GM18520 (cell line): Measurements from ENCODE around the gene SPATA24.
"Not testable (repeated sequence)": the region's sequence is repeated elsewhere in the genome, so short reads cannot be mapped to it uniquely, and the experiment has no call there.

Source experiments
- ATAC-seq: cut with Tn5 transposase; IDR thresholded peaks from one replicate; pipeline ENCODE4 v1.9.1; 2021; ENCODE audit not compliant: unreplicated experiment

The SPATA24 gene

DNA sequence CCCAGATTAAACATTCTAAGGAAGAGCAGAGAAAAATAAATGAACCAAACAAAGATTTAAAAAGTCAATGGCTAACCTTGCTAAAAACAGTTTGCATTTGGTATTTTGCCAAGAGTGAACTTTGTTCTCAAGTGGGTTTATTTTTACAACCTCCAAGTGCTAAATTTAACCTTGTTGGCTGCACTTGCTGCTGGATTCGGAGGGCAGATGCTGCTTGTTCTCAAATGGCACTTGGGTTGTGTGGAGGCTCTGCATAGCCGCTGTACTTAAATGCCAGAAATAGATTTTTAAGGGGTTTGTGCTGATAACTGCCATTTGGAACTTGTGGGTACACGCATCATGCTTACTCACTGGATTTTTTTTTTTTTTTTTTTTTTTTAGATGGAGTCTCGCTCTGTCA is 13.3 kb upstream of the SPATA24 start:
- no peak for ATAC-seq

DNA sequence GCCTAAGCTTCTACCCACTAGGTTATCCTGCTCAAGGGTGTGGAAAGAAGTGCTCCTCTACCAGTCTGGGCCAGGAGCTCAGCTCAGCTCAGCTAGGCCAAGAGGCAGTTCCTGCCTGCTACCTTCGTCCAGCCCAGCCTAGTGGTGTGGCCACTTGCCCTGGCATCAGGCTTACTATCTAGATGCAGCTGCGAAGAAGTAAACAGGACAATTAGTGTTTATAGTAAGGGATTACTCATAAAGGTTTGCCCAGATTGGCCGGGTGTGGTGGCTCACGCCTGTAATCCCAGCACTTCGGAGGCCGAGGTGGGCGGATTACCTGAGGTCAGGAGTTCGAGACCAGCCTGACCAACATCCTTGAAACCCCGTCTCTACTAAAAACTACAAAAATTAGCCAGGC is 12.8 kb upstream of the SPATA24 start:
- no peak for ATAC-seq

DNA sequence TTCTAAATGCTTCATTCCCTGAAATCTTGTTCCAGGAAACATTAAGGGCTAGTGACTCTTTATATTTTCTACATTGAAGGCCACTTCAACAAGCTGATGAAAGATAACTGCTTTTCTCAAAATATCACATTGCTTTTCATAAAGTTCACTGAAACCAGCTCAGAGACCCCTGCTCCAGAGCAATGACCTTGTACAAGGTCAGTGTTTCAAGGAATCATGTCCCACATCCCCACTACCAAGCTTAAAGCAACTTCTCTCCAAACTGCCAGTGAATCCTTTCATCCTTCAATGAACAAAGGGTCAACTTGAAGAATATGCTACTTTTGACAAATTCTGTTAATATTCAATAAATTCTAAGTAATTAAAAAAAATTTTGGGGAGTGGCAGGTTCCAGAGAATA is 12.0 kb upstream of the SPATA24 start:
- ATAC-seq: no peak

GRCh38 chr5:139415221-139415861 is 11.5 kb upstream of the SPATA24 start:
- no peak for ATAC-seq

- no peak for ATAC-seq
Observed at GRCh38 chr5:139414581-139415130, 10.8 kb upstream of the SPATA24 start.

DNA sequence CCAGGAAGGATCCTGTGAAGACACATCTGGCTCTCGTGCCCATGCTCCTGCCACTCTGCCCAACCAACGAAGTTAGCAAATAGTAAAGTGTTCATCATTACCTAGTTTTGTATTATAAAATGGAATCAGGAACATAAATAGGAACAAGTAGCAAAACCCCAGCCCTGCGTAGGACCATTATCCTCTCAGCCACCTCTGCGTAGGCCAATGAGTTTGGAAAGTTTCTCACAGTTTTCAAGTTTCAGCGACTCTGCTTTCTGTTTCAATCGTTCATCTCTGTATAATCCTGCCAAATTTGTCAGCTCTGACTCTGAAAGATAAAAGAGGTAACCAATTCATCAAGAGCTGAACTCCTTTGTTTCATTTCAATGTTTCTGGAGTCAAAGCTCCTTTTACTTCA is 10.1 kb upstream of the SPATA24 start:
- ATAC-seq: no peak

DNA sequence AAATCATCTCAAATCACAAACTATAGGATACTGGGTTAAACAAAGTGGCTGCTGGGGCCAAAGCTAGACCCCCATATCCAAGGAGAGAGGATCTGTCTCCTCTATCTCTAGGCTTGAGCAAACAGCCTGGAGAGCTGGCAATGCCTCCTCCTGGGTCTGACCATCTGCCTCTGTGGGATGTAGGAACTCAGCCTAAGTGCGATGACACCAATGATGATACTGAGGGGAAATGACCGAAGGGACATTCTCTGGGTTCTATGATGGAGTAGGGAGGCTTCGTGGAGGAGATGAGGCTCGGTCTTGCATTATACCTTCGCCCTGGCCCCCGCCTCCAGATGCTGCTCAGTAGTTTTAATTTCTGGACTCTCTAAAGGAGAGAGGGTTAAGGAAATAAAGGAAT is 9.3 kb upstream of the SPATA24 start:
- no peak for ATAC-seq

DNA sequence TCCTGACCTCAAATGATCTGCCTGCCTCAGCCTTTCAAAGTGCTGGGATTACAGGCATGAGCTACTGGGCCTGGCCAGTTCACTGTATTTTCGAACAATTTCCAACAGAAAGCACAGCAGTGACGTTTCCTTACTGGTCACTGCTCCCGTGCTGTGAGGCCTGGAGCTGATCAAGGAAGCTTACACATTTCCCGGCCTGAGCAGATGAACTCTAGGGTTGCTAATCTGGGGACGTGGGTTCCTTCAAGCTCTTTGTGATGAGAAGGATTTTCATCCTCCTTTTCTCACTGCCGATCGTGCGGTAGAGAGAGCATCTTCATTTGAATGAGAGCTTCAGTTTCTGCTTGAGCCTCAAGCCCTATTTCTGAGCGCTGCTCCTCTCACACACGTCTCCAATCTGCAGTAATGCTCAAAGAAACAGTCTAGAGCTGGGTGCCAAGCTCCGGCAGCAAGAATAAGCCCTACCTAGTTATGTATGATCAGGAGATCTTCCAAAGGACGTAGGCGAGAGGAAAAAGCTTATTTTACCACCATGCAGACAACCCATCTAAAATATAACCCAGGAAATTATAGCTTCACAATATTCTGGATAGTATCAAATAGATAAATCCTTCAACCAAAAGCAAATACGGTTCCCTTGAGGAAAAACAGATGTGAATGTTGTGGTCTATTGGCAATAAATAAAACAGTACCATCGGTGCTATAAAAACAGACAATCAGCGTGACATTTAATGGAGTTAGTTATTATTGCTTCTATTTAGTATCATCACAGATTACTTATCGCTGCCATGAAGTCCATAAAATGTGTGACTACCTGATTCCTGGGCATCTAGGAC is 7.3 kb upstream of the SPATA24 start:
- ATAC-seq: no peak

DNA sequence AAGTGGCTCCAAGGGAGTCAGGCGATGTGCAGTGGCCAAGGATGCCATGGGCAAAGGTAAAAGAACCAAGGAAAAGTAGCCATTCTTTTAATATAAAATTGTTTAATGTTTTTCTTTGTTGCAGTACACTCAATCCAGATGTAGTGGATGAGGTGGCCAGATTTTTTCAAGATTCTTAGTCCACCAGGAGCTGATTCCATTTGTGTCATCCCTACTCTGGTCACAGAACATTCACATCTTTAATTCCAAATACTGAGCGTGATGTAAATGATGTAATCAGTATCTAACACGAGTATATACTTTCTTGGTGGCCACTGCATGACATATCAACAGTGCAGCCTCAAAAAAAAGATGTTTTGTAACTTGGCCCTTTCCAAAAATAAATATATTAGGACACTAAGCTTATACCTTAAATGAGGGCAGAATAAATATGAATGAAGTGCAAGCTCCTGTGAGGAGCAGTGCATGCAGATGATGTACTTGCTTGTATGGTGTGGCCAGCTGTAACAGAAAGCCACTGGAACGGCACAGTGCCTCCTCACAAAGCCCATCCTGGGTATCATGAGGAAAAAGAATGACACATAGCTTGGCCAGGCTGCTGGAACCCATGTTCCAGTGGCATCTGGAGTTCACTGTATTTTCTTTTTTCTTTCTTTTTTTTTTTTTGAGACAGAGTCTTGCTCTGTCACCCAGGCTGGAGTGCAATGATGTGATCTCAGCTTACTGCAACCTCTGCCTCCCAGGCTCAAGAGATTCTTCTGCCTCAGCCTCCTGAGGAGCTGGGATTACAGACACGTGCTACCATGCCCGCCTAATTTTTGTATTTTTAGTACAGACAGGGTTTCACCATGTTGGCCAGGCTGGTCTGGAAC is 6.5 kb upstream of the SPATA24 start:
- ATAC-seq: no peak

- not testable (repeated sequence) for ATAC-seq
Observed at GRCh38 chr5:139409116-139409515, 5.2 kb upstream of the SPATA24 start.

- no peak for ATAC-seq
Observed at GRCh38 chr5:139408191-139408590, 4.3 kb upstream of the SPATA24 start.

GRCh38 chr5:139407517-139407916 is 3.6 kb upstream of the SPATA24 start:
- no peak for ATAC-seq

DNA sequence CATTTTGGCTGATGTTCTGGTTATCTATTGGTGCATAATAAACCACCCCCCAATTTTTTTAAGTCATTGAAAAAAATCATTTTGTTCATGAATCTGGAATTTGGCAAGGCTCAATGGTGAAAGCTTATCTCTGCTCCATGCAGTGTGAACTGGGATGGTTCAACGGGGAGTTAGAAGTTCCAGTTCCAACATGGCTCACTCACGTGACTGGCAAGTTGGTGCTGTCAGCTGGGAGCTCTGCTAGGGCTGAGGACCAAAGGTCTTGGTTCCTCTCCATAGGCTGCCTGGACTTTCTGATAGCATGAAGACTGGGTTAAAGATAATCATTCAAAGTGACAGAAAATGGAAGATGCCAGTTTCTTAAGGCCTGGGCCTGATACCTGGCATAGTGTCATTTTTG is 3.1 kb upstream of the SPATA24 start:
- ATAC-seq: no peak

DNA sequence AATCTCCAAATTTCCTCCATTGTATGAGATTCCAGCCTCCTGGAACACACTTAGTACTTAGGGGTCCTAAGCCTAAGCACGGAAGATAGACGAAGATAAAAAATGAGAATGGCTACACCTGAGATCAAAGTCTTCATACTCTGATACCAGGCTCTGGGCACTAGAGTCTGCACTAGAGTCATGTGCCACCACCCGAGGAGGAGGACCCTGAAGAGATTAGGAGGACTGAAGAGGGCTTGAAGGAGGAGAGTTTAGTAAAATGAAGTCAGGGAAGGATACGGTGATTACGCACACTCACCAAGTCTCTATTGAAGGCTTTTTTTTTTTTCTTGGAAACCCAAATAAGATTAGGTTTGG is 573 bp upstream of the SPATA24 start:
- ATAC-seq: no peak

GRCh38 chr5:139403418-139403786 is 487 bp downstream of the SPATA24 start:
- no peak for ATAC-seq

GRCh38 chr5:139402561-139403158 is 1.2 kb downstream of the SPATA24 start:
- ATAC-seq: no peak

- no peak for ATAC-seq
Observed at GRCh38 chr5:139401546-139401945, 2.3 kb downstream of the SPATA24 start.

DNA sequence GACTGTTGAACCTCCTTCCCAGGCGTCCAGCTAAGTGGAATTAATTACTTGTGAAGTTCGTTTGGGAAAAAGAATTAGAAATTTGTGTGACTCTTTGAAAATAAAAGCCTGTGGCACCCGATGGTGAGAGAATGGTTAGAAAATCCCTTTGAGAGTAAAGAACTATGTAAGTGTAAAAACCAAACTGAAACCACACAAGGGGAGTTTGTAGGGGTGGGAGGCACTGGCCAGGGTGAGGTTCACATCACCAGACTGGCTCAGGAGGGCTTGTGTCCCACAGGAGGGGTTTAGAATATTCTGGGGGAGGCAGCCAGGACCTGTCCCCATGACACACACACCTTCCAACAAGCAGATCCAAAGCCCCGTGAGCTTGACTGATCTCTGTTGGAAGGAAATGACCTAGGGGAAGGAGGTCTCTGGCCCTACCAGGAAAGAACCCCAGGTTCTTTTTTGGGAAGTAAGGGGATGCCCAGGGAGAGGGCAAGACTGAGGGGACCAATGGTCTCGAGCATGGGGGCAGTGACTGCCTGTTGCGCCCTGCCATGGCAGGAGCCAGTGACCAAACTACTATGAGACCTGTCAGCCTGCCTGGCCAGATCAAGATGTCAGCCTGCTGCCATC is 4.3 kb downstream of the SPATA24 start:
- peak; percentile 30 for ATAC-seq

- no peak for ATAC-seq
Observed at GRCh38 chr5:139397921-139398320, 6.0 kb downstream of the SPATA24 start.

DNA sequence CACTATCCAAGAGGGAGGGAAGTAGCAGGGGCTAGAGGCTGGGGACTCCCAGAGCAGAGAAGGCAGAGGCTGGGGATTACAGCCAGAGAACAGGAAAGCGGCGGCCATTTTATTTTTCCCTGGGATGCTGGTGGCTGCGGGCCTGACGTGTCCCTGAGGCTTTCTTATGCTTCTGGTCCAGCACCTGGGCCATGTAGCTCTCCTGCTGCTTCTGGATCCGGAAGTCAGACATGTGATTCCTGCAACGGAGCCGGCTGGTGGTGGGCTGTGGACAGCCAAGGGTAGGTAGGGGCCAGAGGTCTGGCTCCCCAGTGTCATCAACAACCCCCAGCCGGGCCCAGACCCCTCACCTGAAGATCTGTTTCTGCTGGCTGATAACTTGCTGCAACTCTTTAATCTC is 7.2 kb downstream of the SPATA24 start:
- ATAC-seq: no peak
